Right atrium auricular region (tissue), 2 donors: ENCODE results near the gene MINK1. TPM values are rescaled to one million over a fixed set of nuclear protein-coding genes. Genes with fewer than 3 reads are reported as not detected.
A peak's percentile ranks its signal among the peaks of the same experiment; 100 is the strongest.
"Not testable (repeated sequence)": the region's sequence is repeated elsewhere in the genome, so short reads cannot be mapped to it uniquely, and the experiment has no call there.

ENCODE experiments used
- DNase-seq: peaks from one replicate; pipeline ENCODE4 v3.0.0-alpha.2; 2019; ENCODE audit warnings: low spot score
- H3K27ac ChIP-seq, 2 donors: fragments of 200-600 bp; sonication (generic); 1 replicate in 1 of 2; 2 replicates in 1 of 2; pipeline ENCODE4 v1.5.1; 2016 to 2019
- H3K27me3 ChIP-seq, 2 donors: fragments of 200-600 bp; sonication (generic); one replicate each; pipeline versions ENCODE4 v1.5.1 to v1.6.0; 2017 to 2019
- H3K36me3 ChIP-seq: fragments of 200-600 bp; sonication (generic); one replicate; pipeline ENCODE4 v1.5.1; 2016
- H3K4me1 ChIP-seq, 2 donors: fragments of 200-600 bp; sonication (generic); one replicate each; pipeline versions ENCODE4 v1.5.1 to v1.6.0; 2017 to 2019
- H3K4me3 ChIP-seq, 2 donors: fragments of 200-600 bp; sonication (generic); 1 replicate in 1 of 2; 2 replicates in 1 of 2; pipeline ENCODE4 v1.5.1; 2017 to 2019; ENCODE audit warnings: mild to moderate bottlenecking in 1 of 2, moderate library complexity in 1 of 2
- H3K9me3 ChIP-seq, 2 donors: fragments of 200-600 bp; sonication (generic); one replicate each; pipeline ENCODE4 v1.5.1; 2019
- CTCF ChIP-seq, 2 donors: fragments of 200-600 bp; sonication (generic); IDR thresholded peaks; one replicate each; pipeline ENCODE4 v1.5.1; 2019; ENCODE audit warnings: antibody characterized with exemption in 2 of 2
- total RNA-seq, 2 donors: library from RNA; depleted of rRNA; stranded (reverse); fragments of >200 nt; gene quantifications; one replicate each; pipeline ENCODE4 v1.1.0, GENCODE V29; 2016

The MINK1 gene
- total RNA-seq, 2 donors from 2014 or later, result 20.9 to 22.2 TPM

GRCh38 chr17:4827399-4827798, 5.7 kb upstream of the MINK1 start:
- Histone ChIP-seq H3K4me1 (no peaks in the 10 kb centered on the region), H3K4me3 (no peak overlapping the region), H3K36me3 (no peaks in the 10 kb centered on the region), H3K9me3 (no peaks in the 10 kb centered on the region), H3K27me3 (no peaks in the 10 kb centered on the region), H3K27ac (no peak overlapping the region)
- DNase-seq, result no peak
- no peak for TF ChIP-seq CTCF (IDR thresholded peaks at IDR 0.05)

- H3K4me3 ChIP-seq, result peak overlapping the region; percentile 76 to 99
- H3K9me3 ChIP-seq, H3K36me3 ChIP-seq, DNase-seq, H3K27me3 ChIP-seq: not testable (repeated sequence)
- H3K27ac ChIP-seq, result peak overlapping the region; percentile 88 to 94
- peaks cover 0 to 42% of the 10 kb centered on the region in 2 donors for H3K4me1 ChIP-seq
Measured at GRCh38 chr17:4832829-4833177, 337 bp upstream of the MINK1 start.

- TF ChIP-seq CTCF (IDR thresholded peaks at IDR 0.05), result no peak
- peak; percentile 61 for DNase-seq
- Histone ChIP-seq H3K27ac (peak overlapping the region; percentile 88 to 94), H3K4me3 (peak overlapping the region; percentile 76 to 99), H3K9me3 (no peaks in the 10 kb centered on the region), H3K36me3 (no peaks in the 10 kb centered on the region), H3K27me3 (no peaks in the 10 kb centered on the region), H3K4me1 (peaks cover 0 to 52% of the 10 kb centered on the region in 2 donors)
Measured at GRCh38 chr17:4833941-4834680, 971 bp downstream of the MINK1 start.

GRCh38 chr17:4834681-4835020, 1.5 kb downstream of the MINK1 start:
- Histone ChIP-seq H3K4me1 (peaks cover 0 to 52% of the 10 kb centered on the region in 2 donors), H3K9me3 (no peaks in the 10 kb centered on the region), H3K27ac (peak overlapping the region; percentile 88 to 94), H3K4me3 (peak overlapping the region in 1 of 2 donors; percentile 99), H3K27me3 (no peaks in the 10 kb centered on the region), H3K36me3 (no peaks in the 10 kb centered on the region)
- no peak for DNase-seq
- TF ChIP-seq CTCF (IDR thresholded peaks at IDR 0.05), result no peak

GRCh38 chr17:4836221-4836620, 3.1 kb downstream of the MINK1 start:
- H3K4me1 ChIP-seq, result peaks cover 0 to 52% of the 10 kb centered on the region in 2 donors
- no peaks in the 10 kb centered on the region for H3K9me3 ChIP-seq
- no peak overlapping the region for H3K27ac ChIP-seq
- DNase-seq, result no peak
- H3K4me3 ChIP-seq, result no peak overlapping the region
- no peaks in the 10 kb centered on the region for H3K27me3 ChIP-seq
- TF ChIP-seq CTCF (IDR thresholded peaks at IDR 0.05), result no peak
- H3K36me3 ChIP-seq, result no peaks in the 10 kb centered on the region

GRCh38 chr17:4837471-4838308, 4.5 kb downstream of the MINK1 start:
- Histone ChIP-seq H3K27ac (peak overlapping the region; percentile 61 to 67), H3K36me3 (no peaks in the 10 kb centered on the region), H3K9me3 (no peaks in the 10 kb centered on the region), H3K27me3 (no peaks in the 10 kb centered on the region), H3K4me1 (peaks cover 0 to 52% of the 10 kb centered on the region in 2 donors), H3K4me3 (no peak overlapping the region)
- DNase-seq, result no peak
- TF ChIP-seq CTCF (IDR thresholded peaks at IDR 0.05), result peak in 1 of 2 donors; percentile 35
